SK-N-SH (cell line): ENCODE results near the gene NECTIN1. TPM values are rescaled to one million over a fixed set of nuclear protein-coding genes. Genes with fewer than 3 reads are reported as not detected.
A peak's percentile ranks its signal among the peaks of the same experiment; 100 is the strongest.

Source experiments
- CTCF ChIA-PET: fragments of 300-600, 350-600 bp; formaldehyde crosslinking; extraction: SDS; loops from one replicate; lab custom pipeline; 2021; lab: Yijun Ruan, JAX
- POLR2A ChIA-PET: fragments of 350-600 bp; sonication (Branson Sonifier 250); formaldehyde crosslinking; extraction: SDS; loops from one replicate; lab custom pipeline; 2020; ENCODE audit warnings: antibody characterized with exemption, inconsistent platforms; lab: Yijun Ruan, JAX
- DNase-seq: peaks from one replicate; pipeline ENCODE4 v3.0.0; 2012
- H2AFZ ChIP-seq: fragments of 200-600 bp; sonication (generic); 2 replicates; pipeline ENCODE4 v1.8.1; 2016; ENCODE audit warnings: antibody characterized with exemption, mild to moderate bottlenecking, low read depth
- H3F3A ChIP-seq: fragments of 200-600 bp; sonication (generic); replicated peaks from 2 replicates; pipeline ENCODE3; 2016; ENCODE audit warnings: antibody characterized with exemption, mild to moderate bottlenecking; ENCODE audit not compliant: insufficient read depth
- H3K27ac ChIP-seq, 2 experiments: fragments of 200-500 bp in 1 of 2; fragments of 200-600 bp in 1 of 2; sonication (Bioruptor generic) in 1 of 2; sonication (generic), shearing (Covaris generic) in 1 of 2; 2 replicates each; pipeline versions ENCODE4 v1.5.1 to v1.6.1; 2014 to 2016; ENCODE audit warnings: low read depth in 2 of 2, inconsistent platforms in 1 of 2, low read length in 1 of 2, mild to moderate bottlenecking in 1 of 2, mixed read lengths in 1 of 2
- H3K27me3 ChIP-seq: fragments of 200-600 bp; sonication (generic), shearing (Covaris generic); 2 replicates; pipeline ENCODE4 v1.6.1; 2016; ENCODE audit warnings: mixed run types; ENCODE audit not compliant: insufficient read depth
- H3K36me3 ChIP-seq, 2 experiments: fragments of 200-500 bp in 1 of 2; fragments of 200-600 bp in 1 of 2; sonication (Bioruptor generic) in 1 of 2; sonication (generic) in 1 of 2; replicated peaks in 1 of 2; 2 replicates each; pipeline versions ENCODE3 to v1.5.1; 2014 to 2016; ENCODE audit warnings: low read length in 1 of 2, mild to moderate bottlenecking in 1 of 2; ENCODE audit not compliant: insufficient read depth in 2 of 2, control insufficient read depth in 1 of 2
- H3K4me1 ChIP-seq, 2 experiments: fragments of 200-500 bp in 1 of 2; fragments of 200-600 bp in 1 of 2; sonication (Bioruptor generic) in 1 of 2; sonication (generic), shearing (Covaris generic) in 1 of 2; 2 replicates each; pipeline versions ENCODE4 v1.5.1 to v1.6.1; 2014 to 2016; ENCODE audit warnings: low read depth in 1 of 2, low read length in 1 of 2, mixed run types in 1 of 2; ENCODE audit not compliant: insufficient read depth in 2 of 2, control insufficient read depth in 1 of 2
- H3K4me2 ChIP-seq: fragments of 200-600 bp; sonication (generic), shearing (Covaris generic); 2 replicates; pipeline ENCODE4 v1.6.1; 2017; ENCODE audit warnings: mixed run types
- H3K4me3 ChIP-seq, 2 experiments: fragments of 200-500 bp in 1 of 2; fragments of 200-600 bp in 1 of 2; sonication (Bioruptor generic) in 1 of 2; sonication (generic), shearing (Covaris generic) in 1 of 2; 2 replicates each; pipeline versions ENCODE4 v1.5.1 to v1.8.1; 2014 to 2016; ENCODE audit warnings: low read depth in 2 of 2, inconsistent platforms in 1 of 2, low read length in 1 of 2, mild to moderate bottlenecking in 1 of 2, mixed read lengths in 1 of 2, moderate library complexity in 1 of 2
- H3K79me2 ChIP-seq: fragments of 200-600 bp; sonication (generic); 2 replicates; pipeline ENCODE4 v1.8.1; 2017; ENCODE audit warnings: mild to moderate bottlenecking; ENCODE audit not compliant: insufficient read depth
- H3K9ac ChIP-seq: fragments of 200-600 bp; sonication (generic); 2 replicates; pipeline ENCODE4 v1.6.1; 2017; ENCODE audit warnings: mixed run types
- H3K9me2 ChIP-seq: fragments of 200-600 bp; sonication (generic); 2 replicates; pipeline ENCODE4 v1.6.1; 2017; ENCODE audit warnings: mixed run types
- H3K9me3 ChIP-seq: fragments of 200-600 bp; sonication (generic); 2 replicates; pipeline ENCODE4 v1.6.1; 2017; ENCODE audit warnings: mixed run types, mild to moderate bottlenecking, moderate library complexity
- H4K20me1 ChIP-seq: fragments of 200-600 bp; sonication (generic); 2 replicates; pipeline ENCODE4 v1.6.1; 2017; ENCODE audit warnings: mild to moderate bottlenecking, mixed run types; ENCODE audit not compliant: insufficient read depth
- ELF1 ChIP-seq: IDR thresholded peaks from 2 replicates; pipeline ENCODE4 v1.4.0; 2012
- FOXM1 ChIP-seq: IDR thresholded peaks from 2 replicates; pipeline ENCODE4 v1.4.0; 2012; ENCODE audit warnings: low read depth, mild to moderate bottlenecking
- GABPA ChIP-seq: IDR thresholded peaks from 2 replicates; pipeline ENCODE4 v1.4.0; 2012; ENCODE audit warnings: low read depth, mild to moderate bottlenecking
- MXI1 ChIP-seq: IDR thresholded peaks from 2 replicates; pipeline ENCODE4 v1.6.1; 2012; ENCODE audit warnings: mild to moderate bottlenecking, low read depth, low read length, improper control_type of control experiment
- NFIC ChIP-seq: IDR thresholded peaks from 2 replicates; pipeline ENCODE4 v1.4.0; 2012; ENCODE audit warnings: borderline replicate concordance
- POLR2AphosphoS5 ChIP-seq: IDR thresholded peaks from 2 replicates; pipeline ENCODE4 v1.6.1; 2012; ENCODE audit warnings: low read depth, low read length
- RAD21 ChIP-seq: IDR thresholded peaks from 2 replicates; pipeline ENCODE4 v1.6.1; 2012; ENCODE audit warnings: mild to moderate bottlenecking, low read length
- RCOR1 ChIP-seq: fragments of 150-350 bp; IDR thresholded peaks from 2 replicates; pipeline ENCODE4 v1.6.1; 2017; ENCODE audit warnings: antibody characterized with exemption, low read length
- TAF1 ChIP-seq: IDR thresholded peaks from 2 replicates; pipeline ENCODE4 v1.6.1; 2012; ENCODE audit warnings: low read depth, mild to moderate bottlenecking, low read length, moderate library complexity, borderline replicate concordance
- TCF12 ChIP-seq: IDR thresholded peaks from 2 replicates; pipeline ENCODE4 v1.4.0; 2012
- TEAD4 ChIP-seq: IDR thresholded peaks from 2 replicates; pipeline ENCODE4 v1.4.0; 2012; ENCODE audit warnings: mild to moderate bottlenecking, borderline replicate concordance; ENCODE audit not compliant: insufficient read depth
- YY1 ChIP-seq: IDR thresholded peaks from 2 replicates; pipeline ENCODE4 v1.4.0; 2012; ENCODE audit warnings: low read depth, mild to moderate bottlenecking
- WGBS: methylation state at CpG from one replicate; pipeline ENCODE4 v1.1.6; 2017; ENCODE audit warnings: low lambda C conversion rate; 5-methylcytosine and 5-hydroxymethylcytosine counted together
- polyA plus RNA-seq, 3 experiments: library from polyadenylated mRNA; depleted of rRNA; stranded (reverse); fragments of >200 nt; gene quantifications; 2 replicates each; pipeline ENCODE4 v1.2.3, GENCODE V29; 2012
- small RNA-seq, 7 experiments: library from RNA; depleted of rRNA; stranded (forward); fragments of <200 nt; gene quantifications; one replicate each; pipeline ENCODE3, GENCODE V24; 2012
- TF ChIP-seq, protein P1 (sequence below): IDR thresholded peaks from 2 replicates; pipeline ENCODE4 v1.4.0; 2012; ENCODE audit warnings: low read depth, borderline replicate concordance

The NECTIN1 gene
- polyA plus RNA-seq, 1 of the 3 experiments (the other 2 are of a cell fraction) = 9.1 TPM

DNA sequence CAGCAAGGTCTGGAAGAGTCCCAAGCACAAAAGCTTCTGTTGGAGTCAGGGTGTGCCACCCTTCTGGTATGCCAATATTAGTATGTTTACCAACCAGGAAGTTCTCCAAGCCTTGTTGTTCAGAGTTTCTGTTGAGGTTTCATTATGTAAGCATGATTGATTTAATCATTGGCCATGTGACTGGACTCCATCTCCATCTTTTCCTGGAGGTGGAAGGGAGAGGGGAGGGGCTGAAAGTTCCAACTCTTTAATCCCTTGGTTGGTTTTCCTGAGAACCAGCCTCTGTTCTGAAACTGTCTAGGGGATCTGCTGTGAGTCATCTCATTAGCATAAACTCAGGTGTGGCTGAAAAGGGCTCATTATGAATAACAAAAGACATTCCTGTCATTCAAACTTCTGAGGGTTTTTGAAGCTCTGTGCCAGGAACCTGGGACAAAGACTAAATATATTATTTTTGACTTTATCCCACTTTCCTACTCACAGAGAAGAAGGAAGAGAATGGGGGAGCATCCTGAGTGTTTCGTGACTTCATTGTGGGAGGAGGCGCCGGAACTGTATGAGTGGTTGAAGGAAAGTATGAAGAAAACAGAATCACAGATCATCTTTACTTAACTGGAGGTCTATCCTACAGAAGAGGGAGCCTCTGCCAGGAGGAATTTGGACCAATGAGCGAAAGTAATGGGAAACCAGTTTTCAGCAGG, 138.2 kb downstream of the NECTIN1 start:
- DNase-seq = no peak
- Histone ChIP-seq H3K36me3 (no peaks in the 10 kb centered on the region), H3K27me3 (no peaks in the 10 kb centered on the region), H3K4me3 (no peak overlapping the region), H3K79me2 (no peaks in the 10 kb centered on the region), H3K9ac (no peak overlapping the region), H3K4me1 (peaks cover 0 to 13% of the 10 kb centered on the region in 2 experiments; a peak in 3 of 4 replicates), H3K9me3 (no peaks in the 10 kb centered on the region), H3K27ac (no peak overlapping the region), H3K9me2 (no peaks in the 10 kb centered on the region; the same call in 1 of the 2 replicates), H3F3A (peaks cover 11% of the 10 kb centered on the region), H2AFZ (no peak overlapping the region; the same call in 1 of the 2 replicates), H3K4me2 (no peak overlapping the region), H4K20me1 (no peaks in the 10 kb centered on the region)
- TF ChIP-seq, protein P1, sequence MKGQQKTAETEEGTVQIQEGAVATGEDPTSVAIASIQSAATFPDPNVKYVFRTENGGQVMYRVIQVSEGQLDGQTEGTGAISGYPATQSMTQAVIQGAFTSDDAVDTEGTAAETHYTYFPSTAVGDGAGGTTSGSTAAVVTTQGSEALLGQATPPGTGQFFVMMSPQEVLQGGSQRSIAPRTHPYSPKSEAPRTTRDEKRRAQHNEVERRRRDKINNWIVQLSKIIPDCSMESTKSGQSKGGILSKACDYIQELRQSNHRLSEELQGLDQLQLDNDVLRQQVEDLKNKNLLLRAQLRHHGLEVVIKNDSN = peak; percentile 25; the same call in 1 of the 2 replicates
- no peak for TF ChIP-seq ELF1
- TF ChIP-seq RCOR1 = no peak
- POLR2A ChIA-PET = no interaction called here
- WGBS = 88% methylated on average over 4 of the region's 4 CpGs
- CTCF ChIA-PET = interaction anchor here (1.5 to 2.4 kb wide), 2 partner anchors 32 to 34 kb away, joined by 3 to 9 read pairs; no protein-coding TSS in a partner anchor

DNA sequence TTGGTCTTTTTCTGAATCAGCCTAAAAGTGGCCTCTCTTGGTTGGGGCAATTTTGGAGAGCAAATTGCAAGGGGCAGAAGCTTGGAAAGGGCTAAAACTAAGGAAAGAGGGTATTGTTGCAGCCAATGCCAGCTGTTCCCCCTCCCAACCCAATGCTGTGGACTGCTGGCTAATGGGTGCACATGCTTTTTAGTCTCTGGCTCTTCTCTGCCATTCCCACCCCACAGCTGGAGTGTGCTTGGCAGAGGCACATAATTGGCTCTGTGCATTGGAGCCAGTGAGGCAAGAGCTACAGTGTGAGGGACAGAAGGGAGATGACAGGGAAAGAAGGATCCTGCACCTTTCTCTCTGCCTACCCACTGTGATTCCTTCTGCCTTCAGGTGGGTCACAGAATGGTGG, 140.0 kb downstream of the NECTIN1 start:
- CTCF ChIA-PET = interaction anchor here (0.9 to 1.5 kb wide), 3 partner anchors 34 to 233 kb away, joined by 3 to 4 read pairs (median 3); no protein-coding TSS in a partner anchor
- H3K9me2 ChIP-seq = no peaks in the 10 kb centered on the region; the same call in 1 of the 2 replicates
- H3K4me2 ChIP-seq = no peak overlapping the region
- H4K20me1 ChIP-seq = no peaks in the 10 kb centered on the region
- no peaks in the 10 kb centered on the region for H3K79me2 ChIP-seq
- no peaks in the 10 kb centered on the region for H3K9me3 ChIP-seq
- H2AFZ ChIP-seq = no peak overlapping the region
- no peaks in the 10 kb centered on the region for H3K27me3 ChIP-seq
- no peak overlapping the region for H3K4me3 ChIP-seq
- no peak overlapping the region for H3K9ac ChIP-seq
- H3F3A ChIP-seq = no peaks in the 10 kb centered on the region
- no peak for TF ChIP-seq TCF12
- TF ChIP-seq YY1 = no peak
- TF ChIP-seq TAF1 = no peak
- no peak for TF ChIP-seq POLR2AphosphoS5
- TF ChIP-seq FOXM1 = no peak
- TF ChIP-seq, protein P1 = no peak
- TF ChIP-seq TEAD4 = no peak
- TF ChIP-seq MXI1 = no peak
- no peak for TF ChIP-seq ELF1
- TF ChIP-seq GABPA = no peak
- no peak for TF ChIP-seq RAD21
- no peak for TF ChIP-seq NFIC
- no peak for TF ChIP-seq RCOR1
- POLR2A ChIA-PET = no interaction called here
- H3K36me3 ChIP-seq = no peaks in the 10 kb centered on the region
- peaks cover 7 to 8% of the 10 kb centered on the region in 2 experiments; a peak in 2 of 4 replicates for H3K4me1 ChIP-seq
- DNase-seq = no peak
- no peak overlapping the region for H3K27ac ChIP-seq

Small RNAs within 50 kb of the gene (small RNA-seq; reads per million reads assigned to genes)
- gene RNU6-1123P = 0 to 0.52 (median 0) reads per million in 7 experiments
